ENCODE results near the gene SYT5.

DNA sequence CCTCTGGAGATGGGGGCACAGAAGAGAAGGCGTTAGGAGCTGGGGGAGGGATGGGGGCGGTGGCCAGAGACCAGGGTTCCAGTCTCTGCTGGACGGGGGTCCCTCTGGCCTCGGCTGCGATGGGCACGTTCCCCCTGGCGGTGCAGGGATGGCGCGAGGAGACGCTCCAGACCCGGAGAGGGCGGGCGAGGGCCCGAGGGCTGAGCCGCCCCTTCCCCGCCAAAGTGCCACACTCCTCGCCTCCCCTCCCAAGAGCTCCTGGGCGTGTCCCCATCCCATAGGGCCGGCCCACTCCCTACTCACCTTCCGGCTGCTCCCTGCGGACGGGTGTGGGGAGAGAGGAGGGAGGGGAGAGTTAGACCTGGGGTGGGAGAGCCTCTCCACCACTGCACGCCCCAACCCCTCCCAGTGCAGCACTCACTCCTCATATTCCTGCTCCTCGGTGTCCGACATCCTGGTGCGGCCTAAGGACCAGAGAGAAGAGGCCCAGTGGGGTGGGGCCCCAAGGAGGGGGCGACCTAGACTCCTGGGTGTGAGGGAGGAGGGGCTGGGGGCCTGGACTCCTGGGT, 33.3 kb downstream of the SYT5 start:
- TF ChIP-seq SP1 (IDR thresholded peaks at IDR 0.05; ENCODE audit: low read depth), result peak; percentile 65
- TF ChIP-seq SRF (IDR thresholded peaks at IDR 0.05; ENCODE audit: low read depth), result no peak
- TF ChIP-seq, protein P1, sequence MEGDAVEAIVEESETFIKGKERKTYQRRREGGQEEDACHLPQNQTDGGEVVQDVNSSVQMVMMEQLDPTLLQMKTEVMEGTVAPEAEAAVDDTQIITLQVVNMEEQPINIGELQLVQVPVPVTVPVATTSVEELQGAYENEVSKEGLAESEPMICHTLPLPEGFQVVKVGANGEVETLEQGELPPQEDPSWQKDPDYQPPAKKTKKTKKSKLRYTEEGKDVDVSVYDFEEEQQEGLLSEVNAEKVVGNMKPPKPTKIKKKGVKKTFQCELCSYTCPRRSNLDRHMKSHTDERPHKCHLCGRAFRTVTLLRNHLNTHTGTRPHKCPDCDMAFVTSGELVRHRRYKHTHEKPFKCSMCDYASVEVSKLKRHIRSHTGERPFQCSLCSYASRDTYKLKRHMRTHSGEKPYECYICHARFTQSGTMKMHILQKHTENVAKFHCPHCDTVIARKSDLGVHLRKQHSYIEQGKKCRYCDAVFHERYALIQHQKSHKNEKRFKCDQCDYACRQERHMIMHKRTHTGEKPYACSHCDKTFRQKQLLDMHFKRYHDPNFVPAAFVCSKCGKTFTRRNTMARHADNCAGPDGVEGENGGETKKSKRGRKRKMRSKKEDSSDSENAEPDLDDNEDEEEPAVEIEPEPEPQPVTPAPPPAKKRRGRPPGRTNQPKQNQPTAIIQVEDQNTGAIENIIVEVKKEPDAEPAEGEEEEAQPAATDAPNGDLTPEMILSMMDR (IDR thresholded peaks at IDR 0.05 in 2 of 3, conservative IDR thresholded peaks at IDR 0.05 in 1 of 3; ENCODE audit: borderline replicate concordance in 1 of 3, insufficient read depth in 1 of 3, low read depth in 2 of 3, low read length in 2 of 3), result no peak
- TF ChIP-seq ZFX (IDR thresholded peaks at IDR 0.05), result 0 out of 2 replicates have a peak, but pooled peaks have one; percentile 17
- TF ChIP-seq RAD21 (IDR thresholded peaks at IDR 0.05; ENCODE audit: low read depth), result no peak
- TF ChIP-seq EZH2 (IDR thresholded peaks at IDR 0.05), result no peak
- TF ChIP-seq, protein P2, sequence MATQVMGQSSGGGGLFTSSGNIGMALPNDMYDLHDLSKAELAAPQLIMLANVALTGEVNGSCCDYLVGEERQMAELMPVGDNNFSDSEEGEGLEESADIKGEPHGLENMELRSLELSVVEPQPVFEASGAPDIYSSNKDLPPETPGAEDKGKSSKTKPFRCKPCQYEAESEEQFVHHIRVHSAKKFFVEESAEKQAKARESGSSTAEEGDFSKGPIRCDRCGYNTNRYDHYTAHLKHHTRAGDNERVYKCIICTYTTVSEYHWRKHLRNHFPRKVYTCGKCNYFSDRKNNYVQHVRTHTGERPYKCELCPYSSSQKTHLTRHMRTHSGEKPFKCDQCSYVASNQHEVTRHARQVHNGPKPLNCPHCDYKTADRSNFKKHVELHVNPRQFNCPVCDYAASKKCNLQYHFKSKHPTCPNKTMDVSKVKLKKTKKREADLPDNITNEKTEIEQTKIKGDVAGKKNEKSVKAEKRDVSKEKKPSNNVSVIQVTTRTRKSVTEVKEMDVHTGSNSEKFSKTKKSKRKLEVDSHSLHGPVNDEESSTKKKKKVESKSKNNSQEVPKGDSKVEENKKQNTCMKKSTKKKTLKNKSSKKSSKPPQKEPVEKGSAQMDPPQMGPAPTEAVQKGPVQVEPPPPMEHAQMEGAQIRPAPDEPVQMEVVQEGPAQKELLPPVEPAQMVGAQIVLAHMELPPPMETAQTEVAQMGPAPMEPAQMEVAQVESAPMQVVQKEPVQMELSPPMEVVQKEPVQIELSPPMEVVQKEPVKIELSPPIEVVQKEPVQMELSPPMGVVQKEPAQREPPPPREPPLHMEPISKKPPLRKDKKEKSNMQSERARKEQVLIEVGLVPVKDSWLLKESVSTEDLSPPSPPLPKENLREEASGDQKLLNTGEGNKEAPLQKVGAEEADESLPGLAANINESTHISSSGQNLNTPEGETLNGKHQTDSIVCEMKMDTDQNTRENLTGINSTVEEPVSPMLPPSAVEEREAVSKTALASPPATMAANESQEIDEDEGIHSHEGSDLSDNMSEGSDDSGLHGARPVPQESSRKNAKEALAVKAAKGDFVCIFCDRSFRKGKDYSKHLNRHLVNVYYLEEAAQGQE (IDR thresholded peaks at IDR 0.05; ENCODE audit: low read depth), result no peak
- TF ChIP-seq CEBPB (IDR thresholded peaks at IDR 0.05; ENCODE audit: low read depth), result no peak
- peak; percentile 36 for TF ChIP-seq POLR2A (IDR thresholded peaks at IDR 0.05; ENCODE audit: borderline replicate concordance, extremely low read depth, insufficient read depth, insufficient read length)
- TF ChIP-seq POLR2AphosphoS5 (IDR thresholded peaks at IDR 0.05; ENCODE audit: low read depth, low read length), result peak; percentile 67
